Sigmoid colon (tissue), 4 donors: ENCODE results near the gene HOMER2.

Experiments
- EP300 ChIP-seq, 4 donors: sonication (generic); formaldehyde crosslinking; IDR thresholded peaks; one replicate each; pipeline ENCODE4 v1.6.1; 2017; ENCODE audit warnings: antibody characterized with exemption in 4 of 4
- POLR2A ChIP-seq, 2 donors: fragments of 450-650 bp; IDR thresholded peaks; one replicate each; pipeline ENCODE4 v1.6.1; 2016; ENCODE audit warnings: antibody characterized with exemption in 2 of 2, mild to moderate bottlenecking in 2 of 2, moderate library complexity in 2 of 2
- TF ChIP-seq, protein P1 (sequence below), 4 experiments: fragments of 450-650 bp in 3 of 4; fragments of 200-600 bp in 1 of 4; IDR thresholded peaks; one replicate each; pipeline ENCODE4 v1.5.1; 2016 to 2019; ENCODE audit warnings: antibody characterized with exemption in 4 of 4, mild to moderate bottlenecking in 3 of 4, moderate library complexity in 2 of 4

DNA sequence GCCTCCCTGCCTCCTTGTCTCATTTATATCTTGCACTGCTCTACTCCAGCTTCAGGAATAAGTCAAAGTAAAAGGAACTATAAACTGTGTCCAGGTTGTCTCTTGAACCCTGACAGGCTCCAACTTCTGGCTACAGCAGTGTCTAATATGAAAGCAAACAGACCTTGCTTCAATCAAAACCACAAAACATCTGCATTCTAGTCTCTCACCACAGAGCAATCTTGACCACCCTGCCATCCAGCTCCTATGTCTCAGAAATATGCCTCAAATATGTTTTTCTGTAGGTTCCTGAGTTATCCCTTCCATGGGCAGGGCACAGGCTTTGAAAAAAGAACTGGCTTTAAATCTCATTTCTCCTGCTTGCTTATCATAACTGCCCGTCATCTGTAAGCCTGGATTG lies 20.5 kb upstream of the HOMER2 start:
- TF ChIP-seq POLR2A (IDR thresholded peaks at IDR 0.05) (no peak), EP300 (IDR thresholded peaks at IDR 0.05) (no peak)
- TF ChIP-seq, protein P1, sequence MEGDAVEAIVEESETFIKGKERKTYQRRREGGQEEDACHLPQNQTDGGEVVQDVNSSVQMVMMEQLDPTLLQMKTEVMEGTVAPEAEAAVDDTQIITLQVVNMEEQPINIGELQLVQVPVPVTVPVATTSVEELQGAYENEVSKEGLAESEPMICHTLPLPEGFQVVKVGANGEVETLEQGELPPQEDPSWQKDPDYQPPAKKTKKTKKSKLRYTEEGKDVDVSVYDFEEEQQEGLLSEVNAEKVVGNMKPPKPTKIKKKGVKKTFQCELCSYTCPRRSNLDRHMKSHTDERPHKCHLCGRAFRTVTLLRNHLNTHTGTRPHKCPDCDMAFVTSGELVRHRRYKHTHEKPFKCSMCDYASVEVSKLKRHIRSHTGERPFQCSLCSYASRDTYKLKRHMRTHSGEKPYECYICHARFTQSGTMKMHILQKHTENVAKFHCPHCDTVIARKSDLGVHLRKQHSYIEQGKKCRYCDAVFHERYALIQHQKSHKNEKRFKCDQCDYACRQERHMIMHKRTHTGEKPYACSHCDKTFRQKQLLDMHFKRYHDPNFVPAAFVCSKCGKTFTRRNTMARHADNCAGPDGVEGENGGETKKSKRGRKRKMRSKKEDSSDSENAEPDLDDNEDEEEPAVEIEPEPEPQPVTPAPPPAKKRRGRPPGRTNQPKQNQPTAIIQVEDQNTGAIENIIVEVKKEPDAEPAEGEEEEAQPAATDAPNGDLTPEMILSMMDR (IDR thresholded peaks at IDR 0.05): no peak
